ENCODE data around the gene KAZN. TPM values are rescaled to one million over a fixed set of nuclear protein-coding genes. Genes with fewer than 3 reads are reported as not detected.

KAZN gene
- total RNA-seq, 1 experiment from 2014 or later: 2.4 TPM

GRCh38 chr1:14775434-14775833, 176.9 kb downstream of the KAZN start:
- intact Hi-C loops (cut with micrococcal nuclease; ENCODE audit: unreplicated experiment): loop anchor here (5.0 to 10.0 kb wide), 2 partner anchors 269 to 327 kb away; no protein-coding TSS in a partner anchor
- no peaks in the 10 kb centered on the region for H3K4me1 Mint-ChIP-seq (ENCODE audit: low read depth, unreplicated experiment)
- no TSS peak for BruUV-seq (replicated peaks)
- no peaks in the 10 kb centered on the region for H3K9me3 ChIP-seq
- H3K36me3 ChIP-seq (ENCODE audit: control insufficient read depth, insufficient read depth, low read length): no peaks in the 10 kb centered on the region
- no peaks in the 10 kb centered on the region for H3K36me3 Mint-ChIP-seq (ENCODE audit: insufficient read depth, unreplicated experiment)
- no peak for DNase-seq
- no peaks in the 10 kb centered on the region for H3K4me1 ChIP-seq
- no peak overlapping the region for H3K4me3 ChIP-seq (ENCODE audit: low read depth, low read length)
- CTCF ChIA-PET: no interaction called here
- POLR2A ChIA-PET: no interaction called here
- no peaks in the 10 kb centered on the region for H3K27me3 Mint-ChIP-seq (ENCODE audit: insufficient read depth, unreplicated experiment)
- H3K27me3 ChIP-seq (replicated peaks; ENCODE audit: control insufficient read depth, insufficient read depth, low read length): no peaks in the 10 kb centered on the region; the same call in 1 of the 2 replicates
- no peak overlapping the region for H3K27ac Mint-ChIP-seq (ENCODE audit: unreplicated experiment)
- no peak overlapping the region for H3K4me3 Mint-ChIP-seq (ENCODE audit: unreplicated experiment)
- no peak for TF ChIP-seq CTCF (IDR thresholded peaks at IDR 0.05; ENCODE audit: insufficient read depth in 1 of 2, low read depth in 1 of 2, low read length in 1 of 2, severe bottlenecking in 1 of 2, unreplicated experiment in 1 of 2)
- H3K9me3 Mint-ChIP-seq (ENCODE audit: unreplicated experiment): no peaks in the 10 kb centered on the region

- DNase-seq: no peak
- intact Hi-C loops (cut with micrococcal nuclease; ENCODE audit: unreplicated experiment): loop anchor here (5.0 to 10.0 kb wide), 2 partner anchors 267 to 324 kb away; no protein-coding TSS in a partner anchor
Measured at GRCh38 chr1:14777516-14778506, 179.3 kb downstream of the KAZN start.

GRCh38 chr1:14778541-14778897, 180.0 kb downstream of the KAZN start:
- Mint-ChIP-seq H3K27ac (ENCODE audit: unreplicated experiment) (no peak overlapping the region), H3K9me3 (ENCODE audit: unreplicated experiment) (no peaks in the 10 kb centered on the region), H3K36me3 (ENCODE audit: insufficient read depth, unreplicated experiment) (no peaks in the 10 kb centered on the region), H3K27me3 (ENCODE audit: insufficient read depth, unreplicated experiment) (no peaks in the 10 kb centered on the region), H3K4me3 (ENCODE audit: unreplicated experiment) (no peak overlapping the region), H3K4me1 (ENCODE audit: low read depth, unreplicated experiment) (no peaks in the 10 kb centered on the region)
- no peaks in the 10 kb centered on the region; the same call in 1 of the 2 replicates for H3K27me3 ChIP-seq (replicated peaks; ENCODE audit: control insufficient read depth, insufficient read depth, low read length)
- no peaks in the 10 kb centered on the region for H3K36me3 ChIP-seq (ENCODE audit: control insufficient read depth, insufficient read depth, low read length)
- no peak for TF ChIP-seq CTCF (IDR thresholded peaks at IDR 0.05; ENCODE audit: insufficient read depth in 1 of 2, low read depth in 1 of 2, low read length in 1 of 2, severe bottlenecking in 1 of 2, unreplicated experiment in 1 of 2)
- no TSS peak for BruUV-seq (replicated peaks)
- intact Hi-C loops (cut with micrococcal nuclease; ENCODE audit: unreplicated experiment): loop anchor here (5.0 to 10.0 kb wide), 2 partner anchors 266 to 324 kb away; no protein-coding TSS in a partner anchor
- ChIA-PET POLR2A (no interaction called here), CTCF (no interaction called here)
- DNase-seq: no peak
- H3K9me3 ChIP-seq: no peaks in the 10 kb centered on the region
- H3K4me1 ChIP-seq: no peaks in the 10 kb centered on the region
- no peak overlapping the region for H3K4me3 ChIP-seq (ENCODE audit: low read depth, low read length)

More at GRCh38 chr1:14777516-14778506, 179.3 kb downstream of the KAZN start:
- Mint-ChIP-seq H3K27me3 (ENCODE audit: insufficient read depth, unreplicated experiment) (no peaks in the 10 kb centered on the region), H3K9me3 (ENCODE audit: unreplicated experiment) (no peaks in the 10 kb centered on the region), H3K27ac (ENCODE audit: unreplicated experiment) (no peak overlapping the region), H3K4me3 (ENCODE audit: unreplicated experiment) (no peak overlapping the region), H3K4me1 (ENCODE audit: low read depth, unreplicated experiment) (no peaks in the 10 kb centered on the region), H3K36me3 (ENCODE audit: insufficient read depth, unreplicated experiment) (no peaks in the 10 kb centered on the region)
- no peak overlapping the region for H3K4me3 ChIP-seq (ENCODE audit: low read depth, low read length)
- ChIA-PET CTCF (no interaction called here), POLR2A (no interaction called here)
- H3K9me3 ChIP-seq: no peaks in the 10 kb centered on the region
- no peak for TF ChIP-seq CTCF (IDR thresholded peaks at IDR 0.05; ENCODE audit: insufficient read depth in 1 of 2, low read depth in 1 of 2, low read length in 1 of 2, severe bottlenecking in 1 of 2, unreplicated experiment in 1 of 2)
- H3K4me1 ChIP-seq: no peaks in the 10 kb centered on the region
- no peaks in the 10 kb centered on the region; the same call in 1 of the 2 replicates for H3K27me3 ChIP-seq (replicated peaks; ENCODE audit: control insufficient read depth, insufficient read depth, low read length)
- BruUV-seq (replicated peaks): no TSS peak
- no peaks in the 10 kb centered on the region for H3K36me3 ChIP-seq (ENCODE audit: control insufficient read depth, insufficient read depth, low read length)

Measured in Caco-2 (cell line).